Fibroblast of the aortic adventitia (primary cell): ENCODE data around the gene MRPL14. TPM values are rescaled to one million over a fixed set of nuclear protein-coding genes. Genes with fewer than 3 reads are reported as not detected.
"Not testable (repeated sequence)": the region's sequence is repeated elsewhere in the genome, so short reads cannot be mapped to it uniquely, and the experiment has no call there.

ENCODE experiments used
- DNase-seq: peaks from one replicate; pipeline ENCODE4 v3.0.0-alpha.2; 2010; ENCODE audit warnings: low read depth
- H3K4me3 ChIP-seq: 2 replicates; pipeline ENCODE4 v1.5.1; 2011; ENCODE audit warnings: low read depth, mild to moderate bottlenecking, control low read depth, low read length, moderate library complexity
- total RNA-seq: library from RNA; depleted of rRNA; stranded (reverse); fragments of >200 nt; gene quantifications from 2 replicates; pipeline ENCODE4 v1.2.3, GENCODE V29; 2012; ENCODE audit warnings: low replicate concordance
- TF ChIP-seq, protein P1 (sequence below): IDR thresholded peaks from 2 replicates; pipeline ENCODE4 v1.5.1; 2011; ENCODE audit warnings: mild to moderate bottlenecking, low read length, control low read depth, inconsistent platforms; ENCODE audit not compliant: insufficient read depth

MRPL14 gene
- total RNA-seq, 1 donor, result 34.5 TPM

GRCh38 chr6:44150317-44150917, 23.2 kb upstream of the MRPL14 start:
- TF ChIP-seq, protein P1, sequence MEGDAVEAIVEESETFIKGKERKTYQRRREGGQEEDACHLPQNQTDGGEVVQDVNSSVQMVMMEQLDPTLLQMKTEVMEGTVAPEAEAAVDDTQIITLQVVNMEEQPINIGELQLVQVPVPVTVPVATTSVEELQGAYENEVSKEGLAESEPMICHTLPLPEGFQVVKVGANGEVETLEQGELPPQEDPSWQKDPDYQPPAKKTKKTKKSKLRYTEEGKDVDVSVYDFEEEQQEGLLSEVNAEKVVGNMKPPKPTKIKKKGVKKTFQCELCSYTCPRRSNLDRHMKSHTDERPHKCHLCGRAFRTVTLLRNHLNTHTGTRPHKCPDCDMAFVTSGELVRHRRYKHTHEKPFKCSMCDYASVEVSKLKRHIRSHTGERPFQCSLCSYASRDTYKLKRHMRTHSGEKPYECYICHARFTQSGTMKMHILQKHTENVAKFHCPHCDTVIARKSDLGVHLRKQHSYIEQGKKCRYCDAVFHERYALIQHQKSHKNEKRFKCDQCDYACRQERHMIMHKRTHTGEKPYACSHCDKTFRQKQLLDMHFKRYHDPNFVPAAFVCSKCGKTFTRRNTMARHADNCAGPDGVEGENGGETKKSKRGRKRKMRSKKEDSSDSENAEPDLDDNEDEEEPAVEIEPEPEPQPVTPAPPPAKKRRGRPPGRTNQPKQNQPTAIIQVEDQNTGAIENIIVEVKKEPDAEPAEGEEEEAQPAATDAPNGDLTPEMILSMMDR, result no peak
- no peak for DNase-seq
- no peak overlapping the region for H3K4me3 ChIP-seq

DNA sequence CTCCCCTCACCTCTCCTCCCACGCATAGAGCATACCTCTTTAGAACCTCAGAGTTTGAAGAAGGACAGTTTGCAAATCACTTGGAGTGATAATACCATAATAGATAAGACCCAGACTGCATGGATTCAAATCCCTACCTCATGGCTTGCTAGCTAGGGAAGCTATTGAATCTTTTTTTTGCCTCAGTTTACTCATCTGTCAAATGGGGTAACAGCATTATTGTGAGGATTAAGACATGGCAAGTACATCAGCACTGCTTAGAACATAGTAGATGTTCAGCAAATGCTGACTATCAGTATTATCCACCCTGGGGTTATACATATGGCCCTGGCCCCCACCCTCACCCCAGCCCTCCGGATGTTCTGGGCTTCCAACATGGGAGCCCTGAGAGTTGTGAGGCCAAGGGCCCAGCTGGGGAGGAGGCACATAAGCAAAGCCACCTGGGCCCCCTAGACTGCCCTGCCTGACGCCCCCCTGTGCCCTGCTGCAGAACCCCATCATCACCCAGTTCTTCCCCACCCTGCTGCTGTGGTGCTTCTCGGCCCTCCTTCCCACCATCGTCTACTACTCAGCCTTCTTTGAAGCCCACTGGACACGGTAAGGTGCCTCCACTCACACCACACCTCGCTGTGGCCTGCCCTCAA, 22.2 kb upstream of the MRPL14 start:
- no peak for DNase-seq
- TF ChIP-seq, protein P1, result no peak
- no peak overlapping the region for H3K4me3 ChIP-seq

DNA sequence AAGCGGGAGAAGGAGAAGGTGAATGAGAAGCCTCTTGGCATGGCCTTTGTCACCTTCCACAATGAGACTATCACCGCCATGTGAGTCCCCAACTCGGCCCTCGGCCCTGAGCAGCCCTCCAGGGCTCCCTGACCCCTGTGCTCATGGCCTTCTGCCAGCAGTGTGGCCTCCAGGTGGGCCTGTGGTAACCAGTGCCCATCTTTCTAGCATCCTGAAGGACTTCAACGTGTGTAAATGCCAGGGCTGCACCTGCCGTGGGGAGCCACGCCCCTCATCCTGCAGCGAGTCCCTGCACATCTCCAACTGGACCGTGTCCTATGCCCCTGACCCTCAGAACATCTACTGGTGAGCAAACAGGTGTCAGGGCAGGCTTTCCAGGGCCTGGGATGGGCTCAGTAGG, 21.1 kb upstream of the MRPL14 start:
- TF ChIP-seq, protein P1, result no peak
- no peak for DNase-seq
- no peak overlapping the region for H3K4me3 ChIP-seq

DNA sequence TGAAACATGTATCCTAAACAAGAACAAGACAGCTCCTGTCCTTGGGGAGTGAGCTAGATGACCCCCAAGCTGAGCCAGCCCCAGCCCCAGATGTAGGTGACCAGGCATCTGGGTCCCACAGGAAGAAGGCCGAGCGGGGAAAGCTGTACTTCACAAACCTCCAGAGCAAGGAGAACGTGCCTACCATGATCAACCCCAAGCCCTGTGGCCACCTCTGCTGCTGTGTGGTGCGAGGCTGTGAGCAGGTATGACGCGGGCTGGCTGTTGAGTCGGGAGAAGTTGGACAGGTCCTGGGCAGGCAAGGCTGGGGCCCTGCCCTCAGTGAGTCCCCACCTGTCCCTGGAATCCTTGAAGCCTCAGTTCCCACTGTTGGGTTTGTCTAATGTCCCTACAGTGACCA, 20.0 kb upstream of the MRPL14 start:
- DNase-seq, result no peak
- no peak overlapping the region for H3K4me3 ChIP-seq
- TF ChIP-seq, protein P1, result no peak

- no peak overlapping the region for H3K4me3 ChIP-seq
- no peak for DNase-seq
- TF ChIP-seq, protein P1, result no peak
These were observed 19.4 kb upstream of the MRPL14 start for GRCh38 chr6:44146685-44147084.

GRCh38 chr6:44145839-44146238, 18.6 kb upstream of the MRPL14 start:
- TF ChIP-seq, protein P1, result no peak
- H3K4me3 ChIP-seq, result no peak overlapping the region
- DNase-seq, result no peak

GRCh38 chr6:44144536-44144935, 17.3 kb upstream of the MRPL14 start:
- not testable (repeated sequence) for DNase-seq, H3K4me3 ChIP-seq
